GM21381 (cell line): ENCODE data around the gene PTPN20.

Source experiments
- ATAC-seq: cut with Tn5 transposase; IDR thresholded peaks from one replicate; pipeline ENCODE4 v1.9.1; 2021; ENCODE audit warnings: mild to moderate bottlenecking, moderate library complexity; ENCODE audit not compliant: unreplicated experiment

Gene PTPN20

DNA sequence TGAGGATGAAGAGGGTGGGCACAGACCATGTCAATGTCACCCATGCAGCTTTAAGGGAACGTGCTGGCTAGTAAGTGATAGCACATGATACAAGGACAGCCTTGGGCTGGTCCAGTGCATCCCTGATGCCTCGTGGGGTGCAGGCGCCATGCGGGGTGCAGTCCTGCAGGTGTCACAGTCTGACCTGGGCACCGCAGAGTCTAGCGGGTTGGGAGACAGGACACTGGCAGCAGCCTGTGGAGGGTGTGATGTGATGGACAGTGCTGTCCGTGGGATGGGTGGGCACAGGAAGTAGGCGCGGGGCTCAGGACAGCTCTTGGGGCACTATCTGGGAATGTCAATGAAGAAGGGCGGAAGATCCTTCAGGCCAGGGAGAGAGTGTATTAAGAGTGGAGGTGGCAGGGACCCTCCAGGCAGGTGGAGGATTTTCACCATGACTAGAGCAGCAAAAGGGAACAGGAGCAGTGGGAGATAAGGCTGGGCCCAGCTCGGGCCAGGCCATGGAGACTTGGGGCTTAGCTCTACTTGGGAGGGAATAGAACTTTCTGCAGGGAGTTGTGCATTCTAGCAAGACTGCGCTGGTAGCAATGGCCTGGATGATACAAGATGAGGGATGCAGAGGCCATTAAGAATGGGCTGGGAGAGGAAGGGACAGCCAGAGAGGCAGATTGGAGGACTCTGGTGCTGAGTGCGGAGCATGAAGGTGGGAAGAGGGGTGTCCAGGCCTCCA, 122.5 kb downstream of the PTPN20 start:
- ATAC-seq, result no peak

DNA sequence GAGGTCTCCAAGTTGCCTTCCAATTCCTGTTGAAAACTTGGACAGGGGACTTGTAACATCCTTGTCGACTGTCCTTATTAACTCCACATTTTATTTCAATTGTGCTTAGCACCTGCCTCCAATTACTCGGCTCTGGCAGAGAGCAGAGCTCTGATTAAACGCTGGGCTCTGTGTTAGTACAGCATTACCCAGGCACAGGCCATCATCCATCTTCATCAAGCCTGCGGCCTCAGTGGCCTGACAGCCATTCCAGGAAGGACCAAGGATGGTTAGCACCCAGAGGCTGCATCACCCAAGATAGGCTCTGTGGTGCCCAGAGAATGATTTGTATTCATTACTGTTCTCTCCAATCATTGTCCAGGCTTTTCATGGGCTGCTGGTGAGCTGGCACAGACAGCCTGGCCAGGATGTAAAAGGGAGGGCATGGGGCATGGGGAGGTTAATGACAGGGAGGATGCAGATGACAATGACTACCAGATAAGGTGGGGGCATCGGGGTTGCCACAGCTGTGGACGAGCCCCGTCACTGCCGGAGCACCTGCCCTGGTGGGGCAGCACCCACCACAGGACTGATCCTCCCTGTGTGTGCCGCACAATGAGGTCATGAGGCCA, 123.3 kb downstream of the PTPN20 start:
- no peak for ATAC-seq

DNA sequence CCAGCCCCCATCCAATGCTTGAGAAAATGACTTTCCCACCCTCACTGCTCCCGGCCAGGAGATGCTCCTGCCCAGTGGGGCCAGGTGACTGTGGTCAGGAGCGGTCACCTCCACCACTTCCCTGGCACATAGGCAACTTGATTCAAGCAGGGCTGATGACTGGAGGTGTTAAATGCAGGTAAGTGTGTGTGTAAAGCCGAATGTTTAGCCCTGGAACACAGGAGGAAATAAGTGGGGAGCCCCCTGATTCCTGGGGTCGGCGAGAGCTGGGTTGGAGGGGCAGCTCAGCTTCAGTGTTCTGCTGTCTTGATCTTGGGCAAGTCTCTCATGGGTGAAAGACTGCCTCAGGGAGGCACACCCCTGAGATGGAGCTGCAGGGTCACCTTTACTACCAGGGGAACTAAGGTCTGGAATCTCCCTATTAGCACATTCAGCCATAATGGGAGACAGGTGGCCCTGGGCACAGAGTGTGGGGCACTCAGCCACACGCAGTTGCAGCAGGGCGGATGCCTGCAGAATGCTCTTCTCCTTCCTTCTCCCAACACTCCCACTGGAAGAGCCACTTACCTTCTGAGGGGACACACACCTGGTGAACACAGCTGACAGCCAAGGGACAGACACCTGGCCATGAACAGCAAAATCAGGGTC, 124.1 kb downstream of the PTPN20 start:
- no peak for ATAC-seq

DNA sequence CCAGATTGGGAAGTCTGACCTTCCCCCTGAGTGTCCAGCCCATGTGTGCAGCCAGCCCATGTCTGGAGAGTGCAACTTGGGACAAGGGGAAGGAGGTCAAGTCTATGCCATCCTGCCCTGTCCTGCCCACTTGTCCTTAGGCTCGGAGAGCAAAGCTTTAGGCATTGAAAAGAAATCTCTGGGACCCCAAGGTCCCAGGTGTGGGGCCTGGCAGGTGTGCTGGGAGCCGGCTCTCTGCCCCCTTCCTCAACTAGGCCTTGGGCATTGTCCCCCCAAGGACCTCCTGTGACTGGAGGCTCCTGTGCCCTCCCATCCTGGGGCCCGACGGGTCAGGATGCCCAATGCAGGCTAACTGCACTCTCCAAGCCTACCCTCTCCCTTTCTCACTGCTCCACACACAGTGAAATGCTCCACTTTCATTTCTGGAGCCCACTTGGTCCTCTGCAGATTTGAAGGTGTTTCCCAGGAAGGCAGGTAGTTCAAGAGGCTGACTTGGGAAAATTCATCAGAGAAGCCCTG, 124.7 kb downstream of the PTPN20 start:
- no peak for ATAC-seq

DNA sequence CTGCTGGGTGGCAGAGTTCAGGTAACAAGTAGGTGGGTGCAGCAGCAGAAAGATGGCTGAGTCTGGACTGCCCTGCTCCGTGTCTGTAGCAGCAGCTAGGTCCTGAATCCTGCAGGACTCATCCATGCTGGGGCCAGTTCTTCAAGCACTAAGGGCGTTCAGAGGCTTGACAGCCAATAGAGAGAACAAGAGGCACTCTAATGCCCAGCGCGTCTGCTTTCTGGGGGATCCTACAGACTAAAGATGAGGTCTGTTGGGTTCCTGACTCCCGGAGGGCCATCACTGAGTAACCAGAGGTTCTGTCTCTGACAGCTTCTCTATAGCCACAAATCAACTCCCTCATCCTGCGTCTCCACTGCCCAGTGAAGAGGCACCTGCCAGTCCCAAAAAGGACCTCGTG, 125.5 kb downstream of the PTPN20 start:
- ATAC-seq, result no peak

DNA sequence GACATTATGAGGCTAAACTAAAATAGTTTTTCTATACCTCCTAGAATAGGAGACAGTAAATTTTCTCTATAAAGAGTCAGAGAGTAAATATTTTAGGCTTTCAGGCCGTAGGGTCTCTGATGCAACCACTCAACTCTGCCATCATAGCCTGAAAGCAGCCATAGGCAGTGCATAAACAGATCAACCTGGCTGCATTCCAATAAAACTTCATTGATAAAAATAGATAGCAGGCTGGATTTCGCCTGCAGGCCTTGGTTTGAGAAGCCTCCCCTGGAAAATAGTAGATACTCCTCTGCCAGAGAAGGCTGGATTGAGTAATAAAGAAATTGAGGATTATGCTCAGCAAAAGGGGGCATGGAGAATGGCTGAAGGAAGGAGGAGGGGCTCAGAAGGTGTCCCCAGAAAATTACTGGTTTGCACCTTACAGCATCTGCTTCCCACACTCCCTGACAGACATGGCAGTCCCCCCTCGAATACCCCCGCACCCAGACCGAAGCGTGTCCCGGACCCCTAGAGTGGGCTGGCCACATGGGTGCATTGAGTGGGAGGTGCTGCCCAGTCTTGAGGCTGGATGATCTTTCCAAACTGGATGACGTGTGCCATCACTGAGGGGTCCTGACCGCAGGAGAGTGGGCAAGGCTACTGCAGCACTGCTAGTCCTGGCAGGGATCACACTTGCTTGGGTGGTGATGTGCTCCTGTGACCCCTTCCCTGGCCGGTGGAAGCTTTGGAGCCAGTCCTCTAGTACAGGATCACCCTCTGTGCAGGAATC, 126.6 kb downstream of the PTPN20 start:
- no peak for ATAC-seq

DNA sequence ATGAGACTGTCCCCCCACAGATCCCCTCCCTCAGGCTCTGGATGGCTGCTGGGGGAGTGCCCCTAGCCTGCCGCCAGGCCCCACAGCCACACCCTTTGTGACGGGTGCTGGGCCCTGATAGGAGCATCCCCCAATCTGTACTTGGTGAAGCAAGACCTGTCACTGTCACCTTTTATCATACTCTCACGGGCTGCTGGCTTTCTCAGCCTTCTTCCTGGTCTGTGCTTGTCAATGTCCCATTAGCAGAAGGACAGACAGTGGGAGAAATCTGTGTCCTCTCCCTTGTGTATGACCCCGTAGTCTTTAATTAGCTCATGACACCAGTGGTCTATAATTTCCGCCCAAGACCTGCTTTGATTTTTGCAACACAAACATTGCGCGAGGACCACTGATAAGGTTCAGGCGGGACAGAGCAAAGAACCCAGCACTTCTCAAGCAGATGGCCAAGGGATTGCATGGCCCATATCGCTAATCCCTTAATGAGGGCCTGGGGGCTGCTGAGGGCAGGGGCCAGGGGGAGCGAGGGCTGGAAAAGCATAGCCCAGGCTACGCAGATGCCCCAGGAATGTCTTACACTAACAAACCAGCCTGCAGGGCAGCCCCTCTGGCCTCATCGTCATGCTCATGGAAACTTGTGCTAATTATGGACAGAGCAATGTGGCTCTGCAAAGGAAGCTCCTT, 127.8 kb downstream of the PTPN20 start:
- no peak for ATAC-seq

DNA sequence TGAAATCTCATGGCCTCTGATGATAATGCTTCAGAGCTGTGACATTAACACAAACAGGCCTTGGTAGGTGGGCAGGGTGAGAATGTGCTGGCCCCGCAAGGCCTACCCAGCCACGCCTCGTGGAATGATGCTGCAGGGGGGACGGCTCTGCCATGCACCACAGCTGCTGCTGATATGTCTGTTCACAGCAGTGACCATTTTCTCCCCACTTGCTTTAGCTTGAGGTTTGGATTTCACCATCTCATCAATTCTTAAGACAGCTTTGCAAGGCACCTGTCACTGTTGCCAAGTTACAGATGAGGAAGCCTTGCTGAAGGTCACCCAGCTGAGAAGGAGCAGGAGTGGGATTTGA, 128.3 kb downstream of the PTPN20 start:
- ATAC-seq, result no peak

DNA sequence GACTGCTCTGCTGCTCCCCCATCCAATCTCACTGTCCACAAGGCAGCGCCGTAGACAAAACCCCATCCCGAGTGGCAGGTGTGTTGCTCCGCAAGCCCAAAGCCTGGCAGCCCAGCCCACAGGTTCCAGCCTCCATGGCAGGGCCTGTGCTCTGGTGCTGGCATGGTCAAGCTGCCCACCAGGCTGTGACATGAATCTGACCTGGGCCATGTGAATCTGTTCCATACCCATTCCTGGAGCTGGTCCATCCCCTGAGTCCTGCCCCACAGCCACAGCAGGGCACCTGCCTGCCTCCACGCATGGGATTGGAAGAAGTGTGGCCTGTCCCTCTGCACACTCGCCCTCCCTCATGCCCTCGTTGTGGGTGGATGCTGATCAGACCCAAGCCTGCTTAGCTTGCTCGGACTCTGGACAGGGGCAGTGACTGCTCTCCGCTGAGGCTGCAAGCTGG, 128.8 kb downstream of the PTPN20 start:
- no peak for ATAC-seq

DNA sequence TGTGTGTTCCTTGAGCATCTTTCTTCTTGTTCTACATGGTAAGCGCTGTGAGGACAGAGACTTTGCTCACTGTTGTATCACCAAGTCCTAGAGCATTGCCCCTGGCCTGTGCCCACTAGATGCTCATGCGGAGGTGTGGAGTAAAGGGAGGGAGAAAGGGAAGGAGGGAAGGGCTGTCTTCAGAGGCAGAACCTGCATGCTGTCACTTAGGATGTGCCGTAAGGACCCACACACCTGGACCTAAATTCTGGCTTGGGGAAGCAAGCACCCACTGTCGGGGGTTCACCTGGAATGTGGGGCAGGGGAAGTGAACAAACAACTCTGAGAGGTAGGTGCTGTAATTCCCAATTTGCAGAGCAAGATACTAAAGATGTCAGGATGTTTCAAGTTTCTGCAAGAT, 129.5 kb downstream of the PTPN20 start:
- ATAC-seq, result no peak

DNA sequence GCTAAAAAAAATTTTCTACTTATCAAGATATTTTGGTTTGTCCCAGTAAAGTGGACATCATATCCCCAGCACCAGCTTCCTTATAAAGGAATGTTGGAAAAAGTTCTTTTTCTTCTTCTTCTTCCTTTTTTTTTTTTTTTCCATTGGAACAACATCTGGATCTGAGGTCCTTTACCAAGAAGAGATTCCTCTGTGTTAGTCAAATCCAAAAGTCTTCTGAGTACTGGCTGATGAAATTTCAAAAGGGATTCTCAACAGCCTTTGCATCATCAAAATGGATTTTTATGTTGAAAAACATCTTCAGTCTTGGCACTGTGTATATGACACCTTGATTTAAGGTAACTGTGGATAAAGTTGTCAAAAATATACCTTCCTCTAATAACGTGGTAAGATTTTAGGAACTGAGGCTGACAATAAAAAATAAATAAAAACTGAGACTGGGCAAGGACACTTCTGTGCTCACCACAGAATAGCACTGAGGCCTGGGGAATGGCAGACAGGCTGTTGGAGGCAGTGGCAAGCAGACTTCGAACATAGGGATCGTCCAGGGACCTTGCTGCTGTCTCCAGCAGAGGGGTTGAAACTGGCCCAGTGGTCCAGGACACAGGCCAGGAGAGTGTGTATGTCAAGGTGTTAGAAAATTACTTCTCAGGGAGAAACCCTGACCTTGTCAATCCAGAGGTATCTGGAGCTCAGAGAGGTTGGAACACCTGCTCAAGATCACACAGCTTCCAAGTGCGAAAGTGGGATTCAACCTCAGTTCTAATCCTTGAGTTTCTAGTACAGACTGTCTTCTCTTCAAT, 130.4 kb downstream of the PTPN20 start:
- no peak for ATAC-seq

DNA sequence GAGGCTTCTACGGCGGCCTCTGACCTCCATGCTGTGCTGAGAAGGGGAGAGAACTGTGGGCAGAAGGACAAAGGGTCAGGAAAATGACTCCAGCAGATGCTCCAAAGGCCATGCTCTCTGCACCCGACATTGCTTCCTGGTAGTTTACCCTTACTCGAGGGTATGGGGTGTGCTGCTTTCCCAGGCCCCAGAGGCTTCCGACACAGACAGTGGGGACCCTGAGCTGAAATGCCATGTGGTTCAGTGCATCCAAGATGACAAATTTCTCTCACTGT, 130.9 kb downstream of the PTPN20 start:
- no peak for ATAC-seq

DNA sequence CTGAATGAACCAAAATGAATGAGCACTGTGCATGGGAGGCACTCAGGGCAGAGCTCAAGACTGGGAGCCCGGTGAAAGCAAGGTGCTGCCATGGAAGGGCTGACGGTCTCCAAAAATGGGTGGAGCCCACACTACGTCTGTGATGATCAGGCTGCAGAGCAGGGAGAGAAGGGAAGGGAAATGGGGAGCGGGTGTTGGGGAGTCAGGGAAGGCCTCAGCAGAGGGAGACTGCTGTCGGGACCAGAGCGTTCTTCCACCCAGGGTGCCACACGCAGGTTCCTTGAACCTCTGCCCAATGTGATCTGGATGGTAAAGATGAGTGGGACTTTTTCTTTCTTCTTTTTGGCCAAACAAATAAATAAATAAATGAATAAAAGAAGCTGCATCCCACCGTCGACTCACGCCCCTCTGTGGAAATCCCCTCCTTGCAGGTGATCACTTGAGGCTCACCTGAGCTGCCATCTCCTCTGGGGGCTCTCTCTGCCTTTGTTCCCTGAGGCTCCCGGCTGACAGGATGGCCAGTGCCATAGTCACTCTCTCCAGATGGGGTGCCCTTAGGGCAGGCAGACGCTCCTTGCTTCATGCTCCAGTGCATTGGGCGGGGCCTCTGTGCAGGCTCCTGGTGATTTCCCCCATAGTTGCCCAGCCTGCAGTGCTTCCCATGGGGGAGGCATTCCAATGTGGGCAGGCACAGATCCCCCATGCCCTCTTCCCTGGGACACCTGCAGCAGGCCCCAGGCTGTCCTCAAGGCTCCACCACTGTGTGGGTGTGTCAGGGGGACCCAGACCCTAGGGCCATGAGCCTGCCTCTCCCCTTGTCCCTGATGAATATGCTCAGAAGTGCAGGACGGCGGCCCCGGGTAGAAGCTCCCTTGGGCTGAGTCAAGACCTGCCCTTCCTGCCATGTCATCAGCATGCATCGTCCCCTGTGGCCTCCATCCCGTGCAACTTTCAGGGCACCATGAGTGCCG, 131.8 kb downstream of the PTPN20 start:
- ATAC-seq, result no peak

DNA sequence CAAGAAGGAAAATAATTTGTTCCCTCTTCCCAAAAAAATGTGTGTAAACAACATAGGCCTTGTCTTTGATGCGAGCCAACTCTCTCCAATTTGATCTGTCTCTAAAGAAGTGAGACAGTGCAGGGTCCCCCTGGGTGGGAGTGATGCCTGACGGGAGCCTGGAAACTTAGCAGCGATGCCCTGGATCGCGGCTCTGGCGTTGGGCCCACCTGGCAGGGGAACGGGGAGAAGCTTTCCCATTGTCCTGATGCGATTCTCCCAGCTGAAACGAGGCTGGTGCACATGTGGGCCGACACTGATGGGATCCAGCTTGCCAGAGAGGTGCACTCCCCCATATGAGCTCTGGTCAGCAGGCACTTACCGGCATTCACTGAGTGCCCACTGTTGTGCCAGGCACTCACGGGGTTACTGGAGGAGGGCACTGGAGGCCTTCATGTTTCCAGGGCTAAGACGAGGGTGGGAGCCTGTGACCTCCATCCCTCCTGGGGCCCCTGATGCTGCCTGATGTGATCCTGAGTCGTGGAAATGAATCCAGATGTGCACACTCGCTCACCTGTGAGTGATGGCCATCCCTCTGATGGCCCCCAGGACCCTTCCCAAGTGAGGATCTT, 132.8 kb downstream of the PTPN20 start:
- ATAC-seq, result no peak

DNA sequence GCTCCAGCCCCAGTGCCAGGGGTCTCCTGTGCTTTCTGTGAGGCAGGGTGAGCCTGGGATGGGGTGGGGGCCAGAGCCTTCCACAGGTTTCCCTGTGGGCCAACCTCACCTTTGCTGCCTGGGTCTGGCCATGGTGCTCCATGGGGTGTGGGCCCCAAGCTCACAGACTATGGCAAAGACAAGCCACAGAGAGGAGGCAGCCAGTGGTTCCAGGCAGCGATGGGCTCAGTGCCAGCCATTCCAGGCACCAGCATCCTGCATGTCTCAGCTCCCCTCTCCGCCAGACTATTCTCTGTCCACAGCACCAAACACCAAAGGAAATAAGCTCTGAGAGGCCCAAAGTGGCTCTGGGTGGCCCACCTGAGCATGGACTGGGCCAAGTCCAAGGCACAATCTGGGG, 133.5 kb downstream of the PTPN20 start:
- no peak for ATAC-seq

DNA sequence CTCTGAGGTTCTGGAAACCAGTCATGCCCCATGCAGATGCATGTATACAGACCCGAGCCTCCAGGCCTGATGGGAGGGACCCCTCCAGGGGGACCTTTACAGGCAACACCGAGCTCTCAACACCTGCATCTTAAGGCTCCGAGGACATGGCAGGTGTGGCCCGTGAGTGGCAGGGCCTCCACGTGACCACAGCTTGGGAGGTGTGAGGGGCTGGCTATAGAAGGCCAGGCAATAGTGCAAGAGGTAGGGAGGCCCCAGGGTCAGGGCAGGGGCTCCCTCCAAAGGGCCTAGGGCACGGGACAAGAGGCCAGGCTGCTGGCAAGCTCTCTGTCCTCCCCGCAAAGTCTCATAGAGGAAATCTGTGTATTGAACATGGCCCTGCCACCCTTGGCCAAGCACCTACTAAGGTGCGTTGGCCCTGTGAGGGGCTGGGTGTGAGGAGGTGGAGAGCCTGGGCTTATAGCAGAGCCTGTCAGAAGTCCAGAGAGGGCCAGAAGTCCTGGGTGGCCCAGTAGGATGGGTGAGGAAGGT, 134.2 kb downstream of the PTPN20 start:
- ATAC-seq, result no peak

DNA sequence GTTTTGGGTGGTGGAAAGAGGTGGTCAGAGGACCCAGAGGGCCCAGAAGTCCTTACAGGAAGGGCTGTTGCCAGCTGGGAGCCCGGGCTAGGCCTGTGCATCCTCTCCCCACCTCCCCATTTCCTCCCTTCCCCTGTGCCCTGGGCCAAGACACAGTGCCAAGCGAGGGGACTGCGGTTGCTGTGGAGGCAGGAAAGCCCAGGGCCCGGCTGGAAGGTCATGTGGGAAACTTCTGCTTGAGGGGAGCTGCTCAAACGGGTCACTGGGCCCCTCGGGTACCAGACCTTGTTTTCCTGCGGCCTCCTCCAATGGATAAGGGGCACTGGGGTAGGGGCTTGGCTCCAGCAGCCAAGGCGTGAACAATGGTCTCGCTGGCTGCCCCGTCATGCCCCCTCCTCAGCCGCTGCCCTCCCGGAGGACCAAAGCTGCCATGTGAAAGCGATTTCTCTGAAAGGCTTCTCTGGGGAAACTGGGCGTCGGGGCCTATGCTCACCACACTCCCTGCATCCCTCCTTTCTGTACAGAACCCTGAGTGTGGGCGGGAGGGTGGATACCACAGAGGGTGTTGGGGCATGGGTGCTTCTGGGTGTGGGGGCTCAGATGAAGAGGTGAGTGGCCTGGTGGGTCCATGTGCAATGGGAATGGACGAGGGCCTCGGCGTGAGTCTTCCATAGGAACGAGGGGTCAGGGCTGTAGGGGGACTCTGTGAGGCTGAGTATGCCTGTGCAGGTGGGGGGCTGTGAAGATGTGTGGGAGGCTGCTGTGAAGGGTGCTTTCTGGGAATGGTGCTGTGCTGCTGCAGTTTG, 135.3 kb downstream of the PTPN20 start:
- no peak for ATAC-seq

DNA sequence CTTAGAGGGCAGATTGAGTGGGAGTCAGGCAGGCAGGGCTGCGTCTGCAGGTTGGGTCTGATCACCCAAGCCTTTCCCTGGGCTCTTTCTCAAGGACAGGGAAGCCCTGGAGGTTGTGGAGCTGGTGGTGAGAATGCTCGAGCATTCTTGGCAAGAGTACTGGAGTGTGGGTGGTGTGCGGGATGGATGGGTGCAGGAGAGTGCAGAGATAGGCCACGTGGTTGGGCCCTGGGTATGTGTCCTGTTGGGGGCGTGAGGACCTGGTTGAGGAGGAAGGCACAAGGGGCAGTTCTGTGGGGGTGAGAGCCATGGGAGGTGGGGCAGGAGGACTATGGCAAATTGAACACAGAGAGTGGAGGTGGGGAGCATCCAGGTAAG, 135.9 kb downstream of the PTPN20 start:
- ATAC-seq, result no peak
